GM18505 (cell line): ENCODE data around the gene RFTN1.

ENCODE experiments used
- ATAC-seq: cut with Tn5 transposase; IDR thresholded peaks from one replicate; pipeline ENCODE4 v1.9.1; 2021; ENCODE audit not compliant: unreplicated experiment
- POLR2A ChIP-seq: IDR thresholded peaks from 4 replicates; pipeline ENCODE4 v1.6.1; 2011; ENCODE audit warnings: borderline replicate concordance; ENCODE audit not compliant: insufficient read depth, insufficient read length; ENCODE audit errors: extremely low read depth

The RFTN1 gene

GRCh38 chr3:16513141-16514020 lies at the start of gene RFTN1:
TSS of gene RFTN1 (minus strand) at chr3:16513699. CDS start at chr3:16493869, 19,830 bp downstream.
- peak; percentile 18 for ATAC-seq
- peak; percentile 61 for TF ChIP-seq POLR2A

- no peak for ATAC-seq
- no peak for TF ChIP-seq POLR2A
Measured at GRCh38 chr3:16559653-16560365, 46.3 kb upstream of the RFTN1 start.

GRCh38 chr3:16554126-16554525 lies 40.6 kb upstream of the RFTN1 start:
- TF ChIP-seq POLR2A: no peak
- ATAC-seq: no peak

- TF ChIP-seq POLR2A: no peak
- no peak for ATAC-seq
Measured at GRCh38 chr3:16552757-16553156, 39.3 kb upstream of the RFTN1 start.

GRCh38 chr3:16551342-16551976 lies 38.0 kb upstream of the RFTN1 start:
- TF ChIP-seq POLR2A: no peak
- ATAC-seq: no peak

- peak; percentile 78 for ATAC-seq
- no peak for TF ChIP-seq POLR2A
Measured at GRCh38 chr3:16550676-16551341, 37.3 kb upstream of the RFTN1 start.

- no peak for TF ChIP-seq POLR2A
- no peak for ATAC-seq
Measured at GRCh38 chr3:16550305-16550675, 36.8 kb upstream of the RFTN1 start.

GRCh38 chr3:16548721-16549120 lies 35.2 kb upstream of the RFTN1 start:
- ATAC-seq: no peak
- TF ChIP-seq POLR2A: no peak

- TF ChIP-seq POLR2A: no peak
- no peak for ATAC-seq
Measured at GRCh38 chr3:16547561-16548357, 34.3 kb upstream of the RFTN1 start.

- no peak for TF ChIP-seq POLR2A
Measured at GRCh38 chr3:16546186-16547010, 32.9 kb upstream of the RFTN1 start.

GRCh38 chr3:16545413-16546185 lies 32.1 kb upstream of the RFTN1 start:
- ATAC-seq: no peak
- no peak for TF ChIP-seq POLR2A

More at GRCh38 chr3:16546186-16547010, 32.9 kb upstream of the RFTN1 start:
- ATAC-seq: no peak

- no peak for ATAC-seq
- TF ChIP-seq POLR2A: no peak
Measured at GRCh38 chr3:16543242-16543864, 29.9 kb upstream of the RFTN1 start.
